ENCODE measurements around the gene ZC2HC1B.

- TF ChIP-seq CTCF (IDR thresholded peaks at IDR 0.05; ENCODE audit: low read depth, low read length, missing input control) (no peak), YY1 (IDR thresholded peaks at IDR 0.05) (no peak), GABPA (IDR thresholded peaks at IDR 0.05 in 1 of 2, conservative IDR thresholded peaks at IDR 0.05 in 1 of 2) (no peak), JUND (IDR thresholded peaks at IDR 0.05) (no peak), ZBTB33 (IDR thresholded peaks at IDR 0.05) (no peak), REST (IDR thresholded peaks at IDR 0.05) (no peak), RAD21 (IDR thresholded peaks at IDR 0.05) (no peak), ATF3 (IDR thresholded peaks at IDR 0.05) (no peak), EGR1 (IDR thresholded peaks at IDR 0.05; ENCODE audit: low read depth in 2 of 2) (no peak), HNF4A (conservative IDR thresholded peaks at IDR 0.05) (no peak), FOXA1 (IDR thresholded peaks at IDR 0.05) (no peak), MAX (IDR thresholded peaks at IDR 0.05) (no peak)
Observed at GRCh38 chr6:143929975-143930374, 65.7 kb downstream of the ZC2HC1B start.

Measured in liver (tissue), 3 donors.